ENCODE data around the gene PIP5K1B.

The PIP5K1B gene

GRCh38 chr9:69004836-69005235, 299.8 kb downstream of the PIP5K1B start:
- no CpG with 5 or more reads among the region's 2 CpGs for WGBS, 2 experiments (ENCODE audit: insufficient coverage in 2 of 2)
- no peaks in the 10 kb centered on the region for H3K36me3 ChIP-seq (ENCODE audit: control insufficient read depth, insufficient read depth, low read length)
- no peaks in the 10 kb centered on the region for H3K9me3 ChIP-seq (ENCODE audit: control insufficient read depth, low read length)
- H3K4me1 ChIP-seq (ENCODE audit: control insufficient read depth, insufficient read depth, low read length, poor library complexity, severe bottlenecking), result no peaks in the 10 kb centered on the region
- no peak overlapping the region for H3K27ac ChIP-seq (ENCODE audit: low read depth, low read length, severe bottlenecking)
- no peak overlapping the region for H3K4me3 ChIP-seq (ENCODE audit: extremely low read depth, insufficient read depth, low read length, poor library complexity, severe bottlenecking)

- Histone ChIP-seq H3K4me1 (ENCODE audit: control insufficient read depth, insufficient read depth, low read length, poor library complexity, severe bottlenecking) (no peaks in the 10 kb centered on the region), H3K27ac (ENCODE audit: low read depth, low read length, severe bottlenecking) (no peak overlapping the region), H3K4me3 (ENCODE audit: extremely low read depth, insufficient read depth, low read length, poor library complexity, severe bottlenecking) (no peak overlapping the region), H3K36me3 (ENCODE audit: control insufficient read depth, insufficient read depth, low read length) (no peaks in the 10 kb centered on the region), H3K9me3 (ENCODE audit: control insufficient read depth, low read length) (no peaks in the 10 kb centered on the region)
- 71 to 80% methylated on average over 1 of the region's 1 CpG for WGBS, 2 experiments (ENCODE audit: insufficient coverage in 2 of 2)
Observed at GRCh38 chr9:69009708-69010107, 304.7 kb downstream of the PIP5K1B start.

- Histone ChIP-seq H3K4me1 (ENCODE audit: control insufficient read depth, insufficient read depth, low read length, poor library complexity, severe bottlenecking) (no peaks in the 10 kb centered on the region), H3K36me3 (ENCODE audit: control insufficient read depth, insufficient read depth, low read length) (no peaks in the 10 kb centered on the region), H3K27ac (ENCODE audit: low read depth, low read length, severe bottlenecking) (no peak overlapping the region), H3K9me3 (ENCODE audit: control insufficient read depth, low read length) (no peaks in the 10 kb centered on the region), H3K4me3 (ENCODE audit: extremely low read depth, insufficient read depth, low read length, poor library complexity, severe bottlenecking) (no peak overlapping the region)
- 91 to 93% methylated on average over 16 to 17 of the region's 18 CpGs for WGBS, 2 experiments (ENCODE audit: insufficient coverage in 2 of 2)
Observed at GRCh38 chr9:69012696-69013381, 307.8 kb downstream of the PIP5K1B start.

GRCh38 chr9:69013382-69013727, 308.3 kb downstream of the PIP5K1B start:
- Histone ChIP-seq H3K4me1 (ENCODE audit: control insufficient read depth, insufficient read depth, low read length, poor library complexity, severe bottlenecking) (no peaks in the 10 kb centered on the region), H3K36me3 (ENCODE audit: control insufficient read depth, insufficient read depth, low read length) (no peaks in the 10 kb centered on the region), H3K27ac (ENCODE audit: low read depth, low read length, severe bottlenecking) (no peak overlapping the region), H3K9me3 (ENCODE audit: control insufficient read depth, low read length) (no peaks in the 10 kb centered on the region), H3K4me3 (ENCODE audit: extremely low read depth, insufficient read depth, low read length, poor library complexity, severe bottlenecking) (no peak overlapping the region)
- 93 to 97% methylated on average over 26 of the region's 26 CpGs for WGBS, 2 experiments (ENCODE audit: insufficient coverage in 2 of 2)

- H3K27ac ChIP-seq (ENCODE audit: low read depth, low read length, severe bottlenecking), result no peak within 1 kb of the TSS
- no peak within 1 kb of the TSS for H3K4me3 ChIP-seq (ENCODE audit: extremely low read depth, insufficient read depth, low read length, poor library complexity, severe bottlenecking)
- no peaks in the 10 kb centered on the region for H3K9me3 ChIP-seq (ENCODE audit: control insufficient read depth, low read length)
- 94 to 98% methylated on average over 14 to 16 of the region's 29 CpGs for WGBS, 2 experiments (ENCODE audit: insufficient coverage in 2 of 2)
- H3K36me3 ChIP-seq (ENCODE audit: control insufficient read depth, insufficient read depth, low read length), result no peaks in the 10 kb centered on the region
- no peaks in the 10 kb centered on the region for H3K4me1 ChIP-seq (ENCODE audit: control insufficient read depth, insufficient read depth, low read length, poor library complexity, severe bottlenecking)
Observed at GRCh38 chr9:69014013-69014412, 309.0 kb downstream of the PIP5K1B start, which contains the start of gene PRKACG. TSS of gene PRKACG (minus strand) at chr9:69014113. CDS start at chr9:69014092, 21 bp downstream.

GRCh38 chr9:69016191-69017096, 311.4 kb downstream of the PIP5K1B start:
- H3K27ac ChIP-seq (ENCODE audit: low read depth, low read length, severe bottlenecking), result no peak overlapping the region
- no peaks in the 10 kb centered on the region for H3K9me3 ChIP-seq (ENCODE audit: control insufficient read depth, low read length)
- H3K36me3 ChIP-seq (ENCODE audit: control insufficient read depth, insufficient read depth, low read length), result no peaks in the 10 kb centered on the region
- H3K4me1 ChIP-seq (ENCODE audit: control insufficient read depth, insufficient read depth, low read length, poor library complexity, severe bottlenecking), result no peaks in the 10 kb centered on the region
- H3K4me3 ChIP-seq (ENCODE audit: extremely low read depth, insufficient read depth, low read length, poor library complexity, severe bottlenecking), result no peak overlapping the region
- 67 to 75% methylated on average over 2 to 3 of the region's 5 CpGs for WGBS, 2 experiments (ENCODE audit: insufficient coverage in 2 of 2)

- H3K9me3 ChIP-seq (ENCODE audit: control insufficient read depth, low read length), result no peaks in the 10 kb centered on the region
- no peaks in the 10 kb centered on the region for H3K36me3 ChIP-seq (ENCODE audit: control insufficient read depth, insufficient read depth, low read length)
- no peak overlapping the region for H3K27ac ChIP-seq (ENCODE audit: low read depth, low read length, severe bottlenecking)
- H3K4me3 ChIP-seq (ENCODE audit: extremely low read depth, insufficient read depth, low read length, poor library complexity, severe bottlenecking), result no peak overlapping the region
- H3K4me1 ChIP-seq (ENCODE audit: control insufficient read depth, insufficient read depth, low read length, poor library complexity, severe bottlenecking), result no peaks in the 10 kb centered on the region
- 70 to 94% methylated on average over 2 to 4 of the region's 5 CpGs for WGBS, 2 experiments (ENCODE audit: insufficient coverage in 2 of 2)
Observed at GRCh38 chr9:69018737-69019136, 313.7 kb downstream of the PIP5K1B start.

- 63 to 79% methylated on average over 1 to 2 of the region's 3 CpGs for WGBS, 2 experiments (ENCODE audit: insufficient coverage in 2 of 2)
- Histone ChIP-seq H3K36me3 (ENCODE audit: control insufficient read depth, insufficient read depth, low read length) (no peaks in the 10 kb centered on the region), H3K27ac (ENCODE audit: low read depth, low read length, severe bottlenecking) (no peak overlapping the region), H3K9me3 (ENCODE audit: control insufficient read depth, low read length) (no peaks in the 10 kb centered on the region), H3K4me1 (ENCODE audit: control insufficient read depth, insufficient read depth, low read length, poor library complexity, severe bottlenecking) (no peaks in the 10 kb centered on the region), H3K4me3 (ENCODE audit: extremely low read depth, insufficient read depth, low read length, poor library complexity, severe bottlenecking) (no peak overlapping the region)
Observed at GRCh38 chr9:69019808-69020207, 314.8 kb downstream of the PIP5K1B start.

- no peak overlapping the region for H3K27ac ChIP-seq (ENCODE audit: low read depth, low read length, severe bottlenecking)
- 83 to 94% methylated on average over 2 to 6 of the region's 8 CpGs for WGBS, 2 experiments (ENCODE audit: insufficient coverage in 2 of 2)
Observed at GRCh38 chr9:69020301-69021145, 315.5 kb downstream of the PIP5K1B start.

GRCh38 chr9:69023650-69024049, 318.6 kb downstream of the PIP5K1B start:
- Histone ChIP-seq H3K36me3 (ENCODE audit: control insufficient read depth, insufficient read depth, low read length) (no peaks in the 10 kb centered on the region), H3K27ac (ENCODE audit: low read depth, low read length, severe bottlenecking) (no peak overlapping the region), H3K4me3 (ENCODE audit: extremely low read depth, insufficient read depth, low read length, poor library complexity, severe bottlenecking) (no peak overlapping the region), H3K4me1 (ENCODE audit: control insufficient read depth, insufficient read depth, low read length, poor library complexity, severe bottlenecking) (no peaks in the 10 kb centered on the region), H3K9me3 (ENCODE audit: control insufficient read depth, low read length) (no peaks in the 10 kb centered on the region)
- 59 to 83% methylated on average over 4 to 5 of the region's 7 CpGs for WGBS, 2 experiments (ENCODE audit: insufficient coverage in 2 of 2)

More at GRCh38 chr9:69020301-69021145, 315.5 kb downstream of the PIP5K1B start:
- Histone ChIP-seq H3K36me3 (ENCODE audit: control insufficient read depth, insufficient read depth, low read length) (no peaks in the 10 kb centered on the region), H3K9me3 (ENCODE audit: control insufficient read depth, low read length) (no peaks in the 10 kb centered on the region), H3K4me3 (ENCODE audit: extremely low read depth, insufficient read depth, low read length, poor library complexity, severe bottlenecking) (no peak overlapping the region), H3K4me1 (ENCODE audit: control insufficient read depth, insufficient read depth, low read length, poor library complexity, severe bottlenecking) (no peaks in the 10 kb centered on the region)
